ENCODE measurements around the gene MGMT.

The MGMT gene

GRCh38 chr10:129518793-129519192, 51.8 kb downstream of the MGMT start:
- no peak for DNase-seq

GRCh38 chr10:129520440-129521080, 53.5 kb downstream of the MGMT start:
- DNase-seq: no peak

- DNase-seq: no peak
These were observed 54.4 kb downstream of the MGMT start for GRCh38 chr10:129521161-129522025.

- no peak for DNase-seq
These were observed 55.1 kb downstream of the MGMT start for GRCh38 chr10:129522041-129522585.

GRCh38 chr10:129523031-129523722, 56.1 kb downstream of the MGMT start:
- DNase-seq: no peak

GRCh38 chr10:129523723-129524316, 56.8 kb downstream of the MGMT start:
- DNase-seq: no peak

GRCh38 chr10:129524936-129525335, 57.9 kb downstream of the MGMT start:
- DNase-seq: no peak

- DNase-seq: no peak
These were observed 58.4 kb downstream of the MGMT start for GRCh38 chr10:129525401-129525801.

- DNase-seq: no peak
These were observed 59.9 kb downstream of the MGMT start for GRCh38 chr10:129526943-129527342.

GRCh38 chr10:129528376-129528978, 61.4 kb downstream of the MGMT start:
- no peak for DNase-seq

GRCh38 chr10:129530581-129530980, 63.5 kb downstream of the MGMT start:
- no peak for DNase-seq

- DNase-seq: no peak
These were observed 64.3 kb downstream of the MGMT start for GRCh38 chr10:129531195-129531968.

- DNase-seq: no peak
These were observed 65.1 kb downstream of the MGMT start for GRCh38 chr10:129531969-129532660.

- no peak for DNase-seq
These were observed 65.8 kb downstream of the MGMT start for GRCh38 chr10:129532838-129533237.

GRCh38 chr10:129533281-129533680, 66.2 kb downstream of the MGMT start:
- no peak for DNase-seq

- no peak for DNase-seq
These were observed 67.8 kb downstream of the MGMT start for GRCh38 chr10:129534826-129535225.

GRCh38 chr10:129536336-129536735, 69.3 kb downstream of the MGMT start:
- DNase-seq: no peak

- no peak for DNase-seq
These were observed 70.1 kb downstream of the MGMT start for GRCh38 chr10:129537151-129537550.

GRCh38 chr10:129538236-129538635, 71.2 kb downstream of the MGMT start:
- no peak for DNase-seq

GRCh38 chr10:129541200-129541599, 74.2 kb downstream of the MGMT start:
- DNase-seq: no peak

Measured in hypothalamus (tissue), 51 donors.